GM18861 (cell line): ENCODE measurements around the gene SLC6A13.
"Not testable (repeated sequence)": the region's sequence is repeated elsewhere in the genome, so short reads cannot be mapped to it uniquely, and the experiment has no call there.

ENCODE experiments used
- ATAC-seq: cut with Tn5 transposase; IDR thresholded peaks from one replicate; pipeline ENCODE4 v1.9.1; 2021; ENCODE audit not compliant: unreplicated experiment

The SLC6A13 gene

DNA sequence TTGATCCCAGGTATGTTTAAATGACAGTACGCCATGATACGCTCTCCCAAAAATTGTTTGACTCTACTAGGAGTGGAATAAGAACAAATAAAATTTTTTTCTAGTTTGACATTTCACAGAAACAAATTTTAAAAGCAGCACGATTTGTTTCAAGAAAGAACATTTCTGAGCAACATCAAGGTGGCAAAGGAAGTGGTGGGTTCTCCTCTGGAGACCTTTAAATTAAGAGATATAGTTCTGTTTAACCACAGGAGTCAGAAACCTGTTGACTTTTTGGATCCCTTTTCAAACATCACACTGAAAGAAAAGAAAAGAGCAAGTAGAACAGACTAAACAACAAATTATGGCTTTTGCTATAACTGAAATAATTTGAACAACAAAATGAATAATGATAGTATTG lies 2.5 kb upstream of the SLC6A13 start:
- ATAC-seq, result no peak

- no peak for ATAC-seq
Observed at GRCh38 chr12:264269-264668, 1.6 kb upstream of the SLC6A13 start.

DNA sequence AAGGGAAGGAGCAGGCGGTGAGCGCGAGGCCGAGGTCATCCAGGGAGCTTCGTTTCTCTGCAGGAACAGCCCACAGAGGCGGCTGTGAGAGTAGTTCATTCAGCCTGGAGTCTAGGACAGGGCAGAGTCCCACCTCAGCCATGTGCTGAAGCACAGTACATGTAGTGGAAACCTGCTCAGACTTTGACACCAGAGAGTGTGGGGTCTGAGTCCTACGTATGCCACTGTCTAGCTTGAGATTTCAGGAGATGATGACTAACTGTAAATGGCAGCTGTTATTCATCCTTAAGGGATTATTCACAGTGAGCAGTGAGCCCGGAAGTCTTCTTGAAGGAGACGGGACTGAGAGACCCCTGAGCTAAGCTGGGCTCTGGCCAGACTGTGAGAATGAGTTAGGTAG lies 938 bp upstream of the SLC6A13 start:
- ATAC-seq, result no peak

DNA sequence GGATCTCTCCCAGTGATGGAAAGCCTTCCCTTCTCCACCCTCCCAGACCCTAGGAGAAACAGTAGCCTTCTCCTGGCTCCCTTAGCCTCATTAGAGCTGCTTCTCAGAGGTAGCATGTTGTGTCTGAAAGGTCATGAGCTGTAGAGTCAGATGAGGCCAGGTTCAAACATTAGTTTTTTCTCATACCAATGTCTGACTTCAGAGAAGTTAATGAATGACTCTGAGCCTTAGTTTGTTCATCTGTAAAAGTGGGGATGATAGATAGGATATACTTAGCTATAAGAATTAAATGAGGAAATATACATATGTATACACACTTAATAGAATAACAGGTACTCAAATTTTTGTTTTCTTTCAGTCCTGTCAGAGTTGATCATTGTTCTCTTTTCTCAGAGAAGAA lies 523 bp downstream of the SLC6A13 start:
- ATAC-seq, result no peak

DNA sequence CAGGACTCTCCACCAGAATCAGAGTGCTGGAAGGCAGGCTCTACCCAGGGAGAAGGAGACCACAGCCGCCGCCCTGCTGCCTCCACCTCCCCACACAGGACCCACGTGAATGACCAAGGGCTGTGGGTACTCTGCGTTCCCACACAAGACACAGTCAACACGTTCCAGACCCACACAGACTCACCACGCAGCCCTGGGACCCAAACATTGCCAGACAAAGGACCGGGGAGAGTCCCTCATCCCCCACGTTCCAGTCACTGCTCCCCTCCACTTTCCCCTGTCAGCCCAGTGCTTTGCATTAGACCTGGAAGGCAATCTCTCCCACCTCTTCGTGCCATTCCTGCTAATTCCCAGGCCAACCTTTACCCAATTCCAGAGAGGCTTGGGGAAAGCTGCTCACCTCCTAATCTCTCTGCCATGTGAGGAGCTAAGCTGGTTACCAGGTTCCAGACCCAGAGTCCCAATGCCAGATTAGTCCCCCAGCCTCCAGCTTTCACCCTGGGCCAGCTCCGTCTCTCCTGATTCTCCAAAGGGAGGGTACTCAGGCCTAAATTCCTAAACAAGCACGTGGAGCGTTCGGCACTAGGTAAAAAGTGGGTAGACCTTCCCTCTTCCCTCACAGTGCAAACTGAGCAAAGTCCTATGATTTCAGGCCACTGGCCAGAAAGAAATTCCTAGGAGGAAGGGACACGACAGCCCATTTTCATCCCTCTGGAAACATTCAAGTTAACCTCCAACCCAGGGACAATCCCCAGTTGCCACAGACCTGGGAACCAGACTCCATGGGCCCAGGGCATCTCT lies 4.9 kb downstream of the SLC6A13 start:
- no peak for ATAC-seq

DNA sequence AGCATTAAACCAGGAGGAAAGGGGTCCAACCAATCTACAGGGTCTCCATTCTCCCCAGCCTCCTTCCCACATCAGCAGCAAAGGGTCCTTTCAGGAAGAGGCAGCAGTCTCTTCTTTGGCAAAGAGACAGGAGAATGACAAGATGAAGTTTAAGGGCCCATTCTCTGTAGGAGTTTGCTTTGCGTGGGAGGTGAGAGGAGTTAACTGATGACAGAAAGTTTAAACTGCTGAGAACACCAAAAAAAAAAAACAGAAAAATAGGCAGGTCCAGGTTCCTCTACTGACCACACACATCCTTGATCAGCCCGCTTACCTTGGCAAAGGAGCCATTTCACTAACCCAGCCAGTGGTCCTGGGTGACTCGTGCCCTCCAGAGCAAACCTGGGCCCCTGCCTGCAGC lies 5.7 kb downstream of the SLC6A13 start:
- ATAC-seq, result no peak

DNA sequence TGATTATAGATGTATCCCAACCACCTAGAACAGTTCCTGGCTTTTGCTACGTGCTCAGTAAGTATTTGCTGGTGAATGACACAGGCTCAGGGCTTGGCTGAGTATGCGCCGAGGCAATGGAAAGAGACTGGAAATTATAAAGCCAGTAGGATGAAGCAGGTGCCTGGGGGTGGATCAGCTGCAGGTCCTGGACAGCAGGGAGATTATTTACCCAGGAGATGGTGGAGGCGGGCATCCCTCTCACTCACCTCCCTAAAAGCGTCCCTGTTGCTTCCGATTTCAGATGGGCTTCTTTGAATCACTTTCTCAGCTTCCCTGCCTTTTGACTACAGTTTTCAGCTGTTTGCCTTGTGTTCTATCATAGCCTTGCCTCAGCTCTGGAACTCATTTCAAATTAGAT lies 6.4 kb downstream of the SLC6A13 start:
- ATAC-seq, result no peak

- ATAC-seq, result no peak
Observed at GRCh38 chr12:254912-255311, 7.7 kb downstream of the SLC6A13 start.

- ATAC-seq, result no peak
Observed at GRCh38 chr12:254039-254438, 8.6 kb downstream of the SLC6A13 start.

DNA sequence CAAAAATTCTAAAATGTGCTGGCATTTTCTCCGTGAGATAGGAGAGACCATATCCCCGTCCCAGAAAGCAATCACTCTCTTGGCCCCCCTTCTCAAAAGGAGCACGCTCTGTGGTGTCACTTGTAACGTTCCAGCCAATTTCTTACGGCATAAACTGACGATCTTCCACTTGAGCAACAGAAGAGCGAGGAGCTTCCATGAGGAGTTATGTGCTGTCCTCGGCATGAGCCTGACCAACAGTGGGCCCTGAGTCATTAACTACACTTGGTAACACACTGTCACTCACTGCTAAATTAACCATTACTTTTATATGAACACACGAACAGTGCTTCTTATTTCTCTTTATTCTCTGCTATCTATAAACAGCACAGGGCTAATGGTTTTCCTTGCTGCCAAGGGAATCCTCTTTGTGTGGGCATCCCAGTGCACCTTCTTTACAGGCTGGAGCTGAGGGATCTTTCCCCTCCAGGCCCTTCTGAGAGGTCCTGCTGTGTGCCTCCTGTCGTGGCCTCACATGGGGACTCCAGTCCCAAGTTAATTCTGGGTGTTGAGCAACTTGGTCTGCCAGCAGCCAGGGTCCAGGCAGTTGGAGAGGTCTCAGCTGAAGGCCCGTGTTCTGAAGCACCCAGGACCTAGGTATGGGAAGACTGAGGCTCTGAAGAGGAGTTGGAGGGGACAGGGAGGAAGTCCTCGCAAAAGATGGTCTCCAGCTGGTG lies 9.4 kb downstream of the SLC6A13 start:
- no peak for ATAC-seq

GRCh38 chr12:252636-253035 lies 10.0 kb downstream of the SLC6A13 start:
- no peak for ATAC-seq

GRCh38 chr12:247271-247670 lies 15.4 kb downstream of the SLC6A13 start:
- ATAC-seq, result no peak

- no peak for ATAC-seq
Observed at GRCh38 chr12:243381-243780, 19.3 kb downstream of the SLC6A13 start.

GRCh38 chr12:242496-242895 lies 20.1 kb downstream of the SLC6A13 start:
- no peak for ATAC-seq

DNA sequence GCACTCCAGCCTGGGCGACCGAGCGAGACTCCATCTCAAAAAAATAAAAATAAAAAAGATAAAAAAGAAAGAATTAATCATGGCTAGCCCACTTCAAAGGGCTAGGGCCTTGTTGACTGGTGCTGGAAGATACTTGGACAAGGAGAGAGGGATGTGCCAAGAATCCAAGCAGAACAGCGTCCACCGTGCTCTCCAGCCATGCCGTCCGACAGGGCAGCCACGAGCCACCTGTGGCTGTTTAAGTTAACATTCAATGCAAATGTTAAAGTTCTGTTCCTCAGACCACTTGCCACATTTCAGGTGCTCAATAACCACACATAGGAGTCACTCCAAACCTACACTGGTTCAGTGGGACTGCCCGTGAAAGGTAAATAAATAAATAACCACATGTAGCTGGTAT lies 21.4 kb downstream of the SLC6A13 start:
- no peak for ATAC-seq

DNA sequence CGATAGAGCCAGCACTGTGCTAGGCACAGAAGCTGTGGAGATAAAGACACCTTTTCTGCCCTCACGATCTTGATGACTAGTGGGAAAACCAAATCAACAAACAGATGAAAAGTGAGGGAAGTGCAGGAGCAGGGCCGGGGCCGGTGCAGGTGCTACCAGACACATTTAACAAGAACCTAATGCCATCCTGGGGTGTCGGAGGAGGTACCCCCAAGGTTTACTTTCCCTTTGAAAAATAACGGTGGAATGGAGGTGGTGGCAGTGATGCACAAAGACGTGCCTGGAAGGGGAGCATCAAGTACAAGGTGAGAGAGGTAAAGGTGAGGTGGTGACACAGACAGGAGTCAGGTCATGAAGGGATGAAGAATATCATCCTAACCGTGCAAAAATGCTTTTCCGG lies 22.1 kb downstream of the SLC6A13 start:
- no peak for ATAC-seq

DNA sequence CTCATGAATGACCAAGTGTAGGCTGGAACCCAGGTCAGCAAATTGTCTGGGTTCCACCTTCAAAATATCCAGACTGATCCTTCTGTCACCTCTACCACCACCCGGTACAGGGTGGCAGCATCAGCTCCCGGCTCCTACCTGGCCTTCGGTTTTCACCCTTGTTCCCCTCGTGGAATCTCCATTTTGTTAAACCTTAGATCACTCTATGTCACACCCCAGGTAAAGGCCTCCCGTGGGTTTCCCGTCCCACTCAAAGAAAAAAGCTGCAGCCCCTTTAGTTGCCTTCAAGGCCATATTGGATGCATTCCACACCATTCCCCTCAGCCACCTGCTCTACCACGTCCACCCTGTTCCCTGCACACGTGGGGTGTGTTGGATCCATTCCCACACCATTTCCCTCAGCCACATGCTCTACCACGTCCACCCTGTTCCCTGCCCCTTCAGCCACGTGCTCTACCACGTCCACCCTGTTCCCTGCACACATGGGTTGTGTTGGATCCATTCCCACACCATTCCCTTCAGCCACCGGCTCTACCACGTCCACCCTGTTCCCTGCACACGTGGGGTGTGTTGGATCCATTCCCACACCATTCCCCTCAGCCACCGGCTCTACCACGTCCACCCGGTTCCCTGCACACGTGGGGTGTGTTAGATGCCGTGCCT lies 23.8 kb downstream of the SLC6A13 start:
- ATAC-seq, result no peak

GRCh38 chr12:238116-238515 lies 24.5 kb downstream of the SLC6A13 start:
- no peak for ATAC-seq

DNA sequence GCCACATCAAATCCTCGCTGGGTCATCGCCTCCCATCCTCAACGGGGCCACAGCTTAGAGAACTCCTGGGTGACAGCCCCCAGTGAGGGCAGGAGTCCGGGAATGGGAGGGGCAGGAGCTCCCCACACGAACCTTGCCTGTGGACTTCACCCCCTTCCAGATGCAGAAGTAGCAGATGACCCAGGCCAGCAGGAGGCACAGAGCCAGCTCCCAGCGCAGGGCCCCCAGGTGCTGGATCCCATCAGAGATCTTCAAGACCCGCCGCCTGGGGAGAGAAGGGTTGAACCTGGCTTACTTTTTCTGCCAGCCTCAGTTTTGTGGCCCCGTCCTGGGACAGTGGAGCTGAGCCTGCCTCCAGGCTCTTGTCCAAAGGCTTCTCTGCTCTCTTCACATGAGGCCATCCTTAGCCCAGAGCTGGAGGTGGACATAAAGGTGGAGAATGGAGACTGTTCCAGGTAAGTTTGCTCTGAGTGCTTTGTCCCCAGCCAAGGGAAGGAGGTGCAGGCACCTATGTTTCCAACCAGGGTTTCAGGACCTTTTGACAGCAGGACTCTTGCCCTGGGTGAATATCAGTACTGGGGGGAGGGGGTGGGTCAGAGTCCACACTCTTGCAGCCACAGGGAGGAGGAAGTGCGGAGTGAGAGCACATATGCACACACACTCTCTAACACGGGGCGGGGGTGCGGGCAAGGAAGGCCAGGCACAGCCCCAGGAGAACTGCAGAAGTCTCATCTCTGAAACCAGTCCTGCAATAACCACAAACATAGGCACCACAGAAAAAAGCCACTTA lies 25.4 kb downstream of the SLC6A13 start:
- no peak for ATAC-seq

DNA sequence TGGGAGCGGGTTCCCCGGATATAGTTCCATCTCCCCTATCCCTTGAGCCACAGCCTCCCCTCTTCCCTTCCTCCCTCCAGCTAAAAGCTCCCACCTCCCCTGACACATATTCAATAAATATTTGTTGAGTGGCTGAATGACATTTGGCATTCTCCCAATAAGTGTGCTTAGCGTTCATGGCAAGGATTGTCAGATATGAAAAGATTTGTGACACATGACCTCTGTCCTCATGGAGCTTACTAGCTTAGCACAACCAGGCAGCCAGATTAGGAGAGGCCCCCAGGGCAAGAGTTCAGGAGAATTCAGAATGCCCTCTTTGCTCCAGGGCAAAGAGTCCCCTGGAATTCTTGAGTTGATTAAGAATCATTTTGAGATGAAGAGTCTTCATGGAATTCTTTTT lies 26.2 kb downstream of the SLC6A13 start:
- ATAC-seq, result no peak

DNA sequence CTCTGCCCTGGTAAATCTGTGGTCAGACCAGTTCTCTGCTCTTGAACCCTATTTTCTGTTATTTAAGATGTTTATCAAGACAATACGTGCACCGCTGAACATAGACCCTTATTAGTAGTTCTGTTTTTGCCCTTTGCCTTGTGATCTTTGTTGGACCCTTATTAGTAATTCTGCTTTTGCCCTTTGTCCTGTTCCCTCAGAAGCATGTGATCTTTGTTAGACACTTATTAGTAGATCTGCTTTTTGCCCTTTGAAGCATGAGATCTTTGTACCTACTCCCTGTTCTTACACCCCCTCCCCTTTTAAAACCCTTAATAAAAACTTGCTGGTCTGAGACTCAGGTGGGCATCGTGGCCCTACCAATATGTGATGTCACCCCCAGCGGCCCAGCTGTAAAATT lies 26.7 kb downstream of the SLC6A13 start:
- ATAC-seq, result not testable (repeated sequence)
